ENCODE data around the gene DPF3.

Gene DPF3

GRCh38 chr14:72883109-72883508, 10.8 kb downstream of the DPF3 start:
- TF ChIP-seq CTCF (IDR thresholded peaks at IDR 0.05; ENCODE audit: insufficient read depth, low read depth, low read length, missing control alignments), result no peak
- H3K4me3 ChIP-seq (ENCODE audit: low read length), result no peak overlapping the region
- DNase-seq (ENCODE audit: low read depth), result no peak

- no peak for TF ChIP-seq CTCF (IDR thresholded peaks at IDR 0.05; ENCODE audit: insufficient read depth, low read depth, low read length, missing control alignments)
- no peak overlapping the region for H3K4me3 ChIP-seq (ENCODE audit: low read length)
- DNase-seq (ENCODE audit: low read depth), result no peak
Observed at GRCh38 chr14:72882463-72882862, 11.4 kb downstream of the DPF3 start.

- no peak overlapping the region for H3K4me3 ChIP-seq (ENCODE audit: low read length)
- no peak for TF ChIP-seq CTCF (IDR thresholded peaks at IDR 0.05; ENCODE audit: insufficient read depth, low read depth, low read length, missing control alignments)
- no peak for DNase-seq (ENCODE audit: low read depth)
Observed at GRCh38 chr14:72882047-72882446, 11.9 kb downstream of the DPF3 start.

- DNase-seq (ENCODE audit: low read depth), result no peak
- TF ChIP-seq CTCF (IDR thresholded peaks at IDR 0.05; ENCODE audit: insufficient read depth, low read depth, low read length, missing control alignments), result no peak
Observed at GRCh38 chr14:72881543-72881942, 12.4 kb downstream of the DPF3 start.

GRCh38 chr14:72880820-72881219, 13.1 kb downstream of the DPF3 start:
- no peak for TF ChIP-seq CTCF (IDR thresholded peaks at IDR 0.05; ENCODE audit: insufficient read depth, low read depth, low read length, missing control alignments)
- DNase-seq (ENCODE audit: low read depth), result no peak
- no peak overlapping the region for H3K4me3 ChIP-seq (ENCODE audit: low read length)

More at GRCh38 chr14:72881543-72881942, 12.4 kb downstream of the DPF3 start:
- H3K4me3 ChIP-seq (ENCODE audit: low read length), result no peak overlapping the region

GRCh38 chr14:72880164-72880563, 13.7 kb downstream of the DPF3 start:
- no peak overlapping the region for H3K4me3 ChIP-seq (ENCODE audit: low read length)
- no peak for TF ChIP-seq CTCF (IDR thresholded peaks at IDR 0.05; ENCODE audit: insufficient read depth, low read depth, low read length, missing control alignments)
- DNase-seq (ENCODE audit: low read depth), result no peak

GRCh38 chr14:72879431-72879830, 14.5 kb downstream of the DPF3 start:
- H3K4me3 ChIP-seq (ENCODE audit: low read length), result no peak overlapping the region
- no peak for DNase-seq (ENCODE audit: low read depth)
- no peak for TF ChIP-seq CTCF (IDR thresholded peaks at IDR 0.05; ENCODE audit: insufficient read depth, low read depth, low read length, missing control alignments)
